Glutamatergic neuron (in vitro differentiated cells): Measurements from ENCODE around the gene EFCAB7. TPM values are rescaled to one million over a fixed set of nuclear protein-coding genes. Genes with fewer than 3 reads are reported as not detected.

Source experiments
- DNase-seq: peaks from one replicate; pipeline ENCODE4 v3.0.0; 2022
- H3K27ac Mint-ChIP-seq: one replicate; pipeline ENCODE4 v1.8.0; 2020; ENCODE audit warnings: mild to moderate bottlenecking, mixed read lengths, inconsistent platforms; ENCODE audit not compliant: unreplicated experiment
- H3K27me3 Mint-ChIP-seq: one replicate; pipeline ENCODE4 v1.8.0; 2020; ENCODE audit warnings: mild to moderate bottlenecking, moderate library complexity, mixed read lengths, inconsistent platforms; ENCODE audit not compliant: unreplicated experiment
- H3K36me3 Mint-ChIP-seq: one replicate; pipeline ENCODE4 v1.8.0; 2020; ENCODE audit warnings: mild to moderate bottlenecking, mixed read lengths, inconsistent platforms; ENCODE audit not compliant: unreplicated experiment
- H3K4me1 Mint-ChIP-seq: one replicate; pipeline ENCODE4 v1.8.0; 2020; ENCODE audit warnings: mild to moderate bottlenecking, low read depth, mixed read lengths, inconsistent platforms; ENCODE audit not compliant: unreplicated experiment
- H3K4me3 Mint-ChIP-seq: one replicate; pipeline ENCODE4 v1.8.0; 2020; ENCODE audit warnings: mild to moderate bottlenecking, mixed read lengths, inconsistent platforms; ENCODE audit not compliant: unreplicated experiment
- H3K9me3 Mint-ChIP-seq: one replicate; pipeline ENCODE4 v1.8.0; 2020; ENCODE audit warnings: mild to moderate bottlenecking, moderate library complexity, mixed read lengths, inconsistent platforms; ENCODE audit not compliant: unreplicated experiment
- total RNA-seq: library from RNA; stranded (reverse); fragmentation: NEBNext Ultra II Directional; extraction: Animal tissue kit (Norgen Biotek cat#: 25700); gene quantifications from one replicate; pipeline ENCODE4 v1.2.1, GENCODE V29; 2021; ENCODE audit not compliant: unreplicated experiment
- TF ChIP-seq, protein P1 (sequence below): fragments of 200-600 bp; sonication (generic); IDR thresholded peaks from one replicate; pipeline ENCODE4 v1.5.0; 2021; ENCODE audit not compliant: partially characterized antibody, unreplicated experiment

Gene EFCAB7
- total RNA-seq, 1 donor from 2014 or later, result 6.6 TPM

DNA sequence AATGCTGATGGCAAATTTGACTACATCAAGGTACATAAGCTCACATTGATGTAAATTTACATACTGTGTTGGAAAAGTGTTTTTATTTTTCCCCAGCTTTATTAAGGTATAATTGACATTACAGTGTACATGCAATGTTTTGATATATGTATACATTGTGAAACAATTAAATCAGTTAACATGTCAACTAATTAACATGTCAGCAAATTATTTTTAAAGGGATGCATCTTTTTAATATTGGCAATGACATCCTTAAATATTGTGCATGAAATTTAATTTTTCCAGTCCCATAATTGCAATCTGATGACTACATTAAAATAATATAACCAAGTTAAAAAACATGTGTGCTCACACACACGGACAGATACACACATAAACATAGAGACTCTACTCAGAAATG lies 9.4 kb downstream of the EFCAB7 start:
- TF ChIP-seq, protein P1, sequence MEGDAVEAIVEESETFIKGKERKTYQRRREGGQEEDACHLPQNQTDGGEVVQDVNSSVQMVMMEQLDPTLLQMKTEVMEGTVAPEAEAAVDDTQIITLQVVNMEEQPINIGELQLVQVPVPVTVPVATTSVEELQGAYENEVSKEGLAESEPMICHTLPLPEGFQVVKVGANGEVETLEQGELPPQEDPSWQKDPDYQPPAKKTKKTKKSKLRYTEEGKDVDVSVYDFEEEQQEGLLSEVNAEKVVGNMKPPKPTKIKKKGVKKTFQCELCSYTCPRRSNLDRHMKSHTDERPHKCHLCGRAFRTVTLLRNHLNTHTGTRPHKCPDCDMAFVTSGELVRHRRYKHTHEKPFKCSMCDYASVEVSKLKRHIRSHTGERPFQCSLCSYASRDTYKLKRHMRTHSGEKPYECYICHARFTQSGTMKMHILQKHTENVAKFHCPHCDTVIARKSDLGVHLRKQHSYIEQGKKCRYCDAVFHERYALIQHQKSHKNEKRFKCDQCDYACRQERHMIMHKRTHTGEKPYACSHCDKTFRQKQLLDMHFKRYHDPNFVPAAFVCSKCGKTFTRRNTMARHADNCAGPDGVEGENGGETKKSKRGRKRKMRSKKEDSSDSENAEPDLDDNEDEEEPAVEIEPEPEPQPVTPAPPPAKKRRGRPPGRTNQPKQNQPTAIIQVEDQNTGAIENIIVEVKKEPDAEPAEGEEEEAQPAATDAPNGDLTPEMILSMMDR, result no peak
- no peaks in the 10 kb centered on the region for H3K9me3 Mint-ChIP-seq
- no peak overlapping the region for H3K4me3 Mint-ChIP-seq
- H3K36me3 Mint-ChIP-seq, result no peaks in the 10 kb centered on the region
- no peak for DNase-seq
- H3K27ac Mint-ChIP-seq, result no peak overlapping the region
- no peaks in the 10 kb centered on the region for H3K27me3 Mint-ChIP-seq
- H3K4me1 Mint-ChIP-seq, result no peaks in the 10 kb centered on the region

DNA sequence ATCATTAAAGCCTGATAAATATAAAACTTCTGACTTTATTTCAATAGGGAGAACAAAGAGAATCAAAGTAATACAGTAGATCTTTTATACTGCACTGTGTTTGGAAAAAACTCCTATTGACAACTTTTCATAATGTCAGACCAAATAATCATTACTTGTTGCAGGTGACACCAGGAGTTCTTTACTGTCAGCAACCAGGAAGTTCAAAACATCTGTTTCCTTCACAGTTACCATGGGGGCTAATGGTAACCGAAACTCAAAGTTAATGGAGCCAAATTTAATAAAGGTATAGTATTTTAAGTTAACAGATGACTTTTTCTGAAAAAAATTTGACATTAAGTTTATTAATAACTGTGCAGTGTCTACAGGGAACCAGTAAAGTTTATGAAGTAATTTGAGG lies 10.6 kb downstream of the EFCAB7 start:
- Mint-ChIP-seq H3K9me3 (no peaks in the 10 kb centered on the region), H3K27ac (no peak overlapping the region), H3K4me1 (no peaks in the 10 kb centered on the region), H3K27me3 (no peaks in the 10 kb centered on the region), H3K4me3 (no peak overlapping the region), H3K36me3 (no peaks in the 10 kb centered on the region)
- TF ChIP-seq, protein P1, result no peak
- DNase-seq, result no peak

DNA sequence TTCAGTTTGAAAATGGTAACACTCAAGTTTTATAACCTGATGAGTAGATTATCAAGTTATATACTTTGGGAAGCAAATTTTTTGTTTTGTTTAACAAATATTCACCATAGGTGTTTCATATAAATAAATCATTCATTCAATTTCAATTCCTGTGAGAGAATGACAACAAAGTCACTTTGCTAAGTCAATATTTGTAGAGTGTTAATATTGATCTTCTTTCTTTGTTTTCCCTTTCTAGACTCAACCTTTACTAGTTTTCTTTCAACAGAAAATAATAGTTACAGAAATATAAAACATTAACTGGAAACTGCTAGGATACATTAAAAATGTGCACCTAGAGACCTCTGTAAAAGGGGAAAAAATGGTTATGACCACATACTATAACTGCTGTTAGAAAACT lies 11.1 kb downstream of the EFCAB7 start:
- no peaks in the 10 kb centered on the region for H3K4me1 Mint-ChIP-seq
- no peaks in the 10 kb centered on the region for H3K36me3 Mint-ChIP-seq
- no peak for DNase-seq
- H3K4me3 Mint-ChIP-seq, result no peak overlapping the region
- no peak overlapping the region for H3K27ac Mint-ChIP-seq
- no peaks in the 10 kb centered on the region for H3K27me3 Mint-ChIP-seq
- TF ChIP-seq, protein P1, result no peak
- H3K9me3 Mint-ChIP-seq, result no peaks in the 10 kb centered on the region

DNA sequence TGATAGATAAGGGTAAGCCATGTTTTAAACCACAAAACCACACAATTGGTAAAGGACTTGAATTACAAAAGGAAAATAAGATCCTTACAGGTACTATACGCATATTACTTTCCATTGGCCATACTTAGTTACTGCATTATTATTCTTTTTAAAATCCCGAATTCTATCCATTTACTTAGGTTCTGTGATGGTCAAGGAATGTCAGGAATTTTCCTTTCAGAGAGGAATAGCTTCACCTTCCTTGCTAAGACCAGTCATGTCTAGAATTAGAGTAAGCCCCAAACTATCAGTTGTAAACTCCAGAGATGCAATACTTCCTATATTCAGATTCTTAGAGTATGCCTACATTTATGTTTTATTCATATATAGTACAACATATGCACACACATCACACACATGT lies 13.7 kb downstream of the EFCAB7 start:
- no peaks in the 10 kb centered on the region for H3K9me3 Mint-ChIP-seq
- TF ChIP-seq, protein P1, result no peak

DNA sequence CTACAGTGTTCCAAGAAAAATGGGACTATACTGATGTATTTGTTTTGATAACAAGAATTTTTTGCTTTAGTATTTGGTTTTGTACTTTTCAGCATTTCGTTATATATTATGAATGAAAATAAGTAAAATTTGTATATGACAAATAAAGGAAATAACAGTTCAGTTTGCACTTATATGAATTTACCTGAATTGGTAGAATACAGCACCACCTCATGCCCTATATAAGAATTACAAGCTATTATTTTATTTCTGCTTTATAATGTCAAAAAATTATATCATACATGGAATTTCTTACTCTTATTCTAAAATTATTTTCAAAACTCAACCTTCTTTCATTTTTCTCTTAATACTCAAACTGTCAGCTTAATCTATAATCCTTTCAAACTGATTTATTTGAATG lies 14.6 kb downstream of the EFCAB7 start:
- DNase-seq, result no peak
- TF ChIP-seq, protein P1, result peak; percentile 48
- Mint-ChIP-seq H3K4me3 (no peak overlapping the region), H3K36me3 (no peaks in the 10 kb centered on the region), H3K4me1 (no peaks in the 10 kb centered on the region), H3K9me3 (no peaks in the 10 kb centered on the region), H3K27ac (no peak overlapping the region), H3K27me3 (no peaks in the 10 kb centered on the region)

More for the DNA sequence above, 13.7 kb downstream of the EFCAB7 start:
- Mint-ChIP-seq H3K27ac (no peak overlapping the region), H3K27me3 (no peaks in the 10 kb centered on the region), H3K4me3 (no peak overlapping the region), H3K4me1 (no peaks in the 10 kb centered on the region), H3K36me3 (no peaks in the 10 kb centered on the region)
- no peak for DNase-seq
